Measurements from ENCODE around the gene TMEM115.

The TMEM115 gene

GRCh38 chr3:50340448-50341329 is 18.6 kb downstream of the TMEM115 start, which contains the start of gene RASSF1:
TSS of gene RASSF1 (minus strand) at chr3:50340836. CDS start at chr3:50340805, 31 bp downstream.
- peak; percentile 95 to 97 for DNase-seq (ENCODE audit: low read depth in 1 of 2, low spot score in 1 of 2)
- H3K27ac ChIP-seq (replicated peaks), result peak within 1 kb of the TSS; percentile 99
- peak within 1 kb of the TSS; percentile 68 for H3K4me3 ChIP-seq (replicated peaks; ENCODE audit: insufficient read depth, low read length)
- no peaks in the 10 kb centered on the region for H3K27me3 ChIP-seq (ENCODE audit: insufficient read depth, poor library complexity, severe bottlenecking)
- peak; percentile 80 for TF ChIP-seq POLR2AphosphoS5 (IDR thresholded peaks at IDR 0.05; ENCODE audit: low read depth)
- TF ChIP-seq CTCF (IDR thresholded peaks at IDR 0.05; ENCODE audit: insufficient read depth, low read length), result no peak
- TF ChIP-seq, protein P1, sequence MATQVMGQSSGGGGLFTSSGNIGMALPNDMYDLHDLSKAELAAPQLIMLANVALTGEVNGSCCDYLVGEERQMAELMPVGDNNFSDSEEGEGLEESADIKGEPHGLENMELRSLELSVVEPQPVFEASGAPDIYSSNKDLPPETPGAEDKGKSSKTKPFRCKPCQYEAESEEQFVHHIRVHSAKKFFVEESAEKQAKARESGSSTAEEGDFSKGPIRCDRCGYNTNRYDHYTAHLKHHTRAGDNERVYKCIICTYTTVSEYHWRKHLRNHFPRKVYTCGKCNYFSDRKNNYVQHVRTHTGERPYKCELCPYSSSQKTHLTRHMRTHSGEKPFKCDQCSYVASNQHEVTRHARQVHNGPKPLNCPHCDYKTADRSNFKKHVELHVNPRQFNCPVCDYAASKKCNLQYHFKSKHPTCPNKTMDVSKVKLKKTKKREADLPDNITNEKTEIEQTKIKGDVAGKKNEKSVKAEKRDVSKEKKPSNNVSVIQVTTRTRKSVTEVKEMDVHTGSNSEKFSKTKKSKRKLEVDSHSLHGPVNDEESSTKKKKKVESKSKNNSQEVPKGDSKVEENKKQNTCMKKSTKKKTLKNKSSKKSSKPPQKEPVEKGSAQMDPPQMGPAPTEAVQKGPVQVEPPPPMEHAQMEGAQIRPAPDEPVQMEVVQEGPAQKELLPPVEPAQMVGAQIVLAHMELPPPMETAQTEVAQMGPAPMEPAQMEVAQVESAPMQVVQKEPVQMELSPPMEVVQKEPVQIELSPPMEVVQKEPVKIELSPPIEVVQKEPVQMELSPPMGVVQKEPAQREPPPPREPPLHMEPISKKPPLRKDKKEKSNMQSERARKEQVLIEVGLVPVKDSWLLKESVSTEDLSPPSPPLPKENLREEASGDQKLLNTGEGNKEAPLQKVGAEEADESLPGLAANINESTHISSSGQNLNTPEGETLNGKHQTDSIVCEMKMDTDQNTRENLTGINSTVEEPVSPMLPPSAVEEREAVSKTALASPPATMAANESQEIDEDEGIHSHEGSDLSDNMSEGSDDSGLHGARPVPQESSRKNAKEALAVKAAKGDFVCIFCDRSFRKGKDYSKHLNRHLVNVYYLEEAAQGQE (IDR thresholded peaks at IDR 0.05; ENCODE audit: insufficient replicate concordance, low read depth), result peak; percentile 57
- peak; percentile 65 for TF ChIP-seq GABPA (IDR thresholded peaks at IDR 0.05; ENCODE audit: low read depth)
- no peak; the same call in 1 of the 2 replicates for TF ChIP-seq SPI1 (IDR thresholded peaks at IDR 0.05; ENCODE audit: borderline replicate concordance, low read depth)

- H3K27ac ChIP-seq (replicated peaks), result peak overlapping the region; percentile 99
- no peaks in the 10 kb centered on the region for H3K27me3 ChIP-seq (ENCODE audit: insufficient read depth, poor library complexity, severe bottlenecking)
- no peak for DNase-seq (ENCODE audit: low read depth in 1 of 2, low spot score in 1 of 2)
- peak overlapping the region; percentile 68 for H3K4me3 ChIP-seq (replicated peaks; ENCODE audit: insufficient read depth, low read length)
- no peak for TF ChIP-seq GABPA (IDR thresholded peaks at IDR 0.05; ENCODE audit: low read depth)
- TF ChIP-seq, protein P1 (IDR thresholded peaks at IDR 0.05; ENCODE audit: insufficient replicate concordance, low read depth), result no peak
- TF ChIP-seq CTCF (IDR thresholded peaks at IDR 0.05; ENCODE audit: insufficient read depth, low read length), result no peak
- no peak for TF ChIP-seq SPI1 (IDR thresholded peaks at IDR 0.05; ENCODE audit: borderline replicate concordance, low read depth)
- no peak for TF ChIP-seq POLR2AphosphoS5 (IDR thresholded peaks at IDR 0.05; ENCODE audit: low read depth)
Observed at GRCh38 chr3:50340147-50340447, 19.2 kb downstream of the TMEM115 start.

DNA sequence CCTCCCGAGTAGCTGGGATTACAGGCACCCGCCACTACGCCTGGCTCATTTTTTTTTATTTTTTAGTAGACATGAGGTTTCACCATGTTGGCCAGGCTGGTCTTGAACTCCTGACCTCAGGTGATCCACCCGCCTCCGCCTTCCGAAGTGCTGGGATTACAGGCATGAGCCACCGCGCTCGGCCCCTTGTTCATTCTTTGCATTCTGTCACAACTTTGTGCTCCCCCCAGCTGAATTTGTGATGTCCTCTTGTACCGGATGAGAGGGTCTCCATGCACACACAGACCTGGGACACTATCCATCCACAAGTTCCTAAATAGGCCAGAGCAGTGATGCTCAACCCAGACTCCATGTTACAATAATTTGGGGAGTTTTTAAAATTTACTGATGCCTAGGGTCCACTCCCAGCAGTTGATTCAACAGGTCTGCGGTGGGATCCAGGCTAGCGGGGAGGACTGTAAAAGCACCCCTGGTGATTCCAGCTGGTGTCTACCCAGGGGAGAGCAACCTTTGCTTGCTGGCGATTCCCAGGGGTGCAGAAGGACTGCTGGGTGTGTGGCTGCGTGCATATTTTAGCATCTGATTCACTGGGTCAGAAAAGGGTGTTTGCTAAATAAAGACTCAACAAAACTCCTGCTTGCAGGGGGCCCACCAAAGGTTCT is 19.7 kb downstream of the TMEM115 start:
- Histone ChIP-seq H3K27ac (replicated peaks) (peak overlapping the region; percentile 99), H3K4me3 (replicated peaks; ENCODE audit: insufficient read depth, low read length) (peak overlapping the region; percentile 68), H3K27me3 (ENCODE audit: insufficient read depth, poor library complexity, severe bottlenecking) (no peaks in the 10 kb centered on the region)
- DNase-seq (ENCODE audit: low read depth in 1 of 2, low spot score in 1 of 2), result no peak
- TF ChIP-seq, protein P1 (IDR thresholded peaks at IDR 0.05; ENCODE audit: insufficient replicate concordance, low read depth), result no peak
- no peak for TF ChIP-seq CTCF (IDR thresholded peaks at IDR 0.05; ENCODE audit: insufficient read depth, low read length)
- no peak for TF ChIP-seq POLR2AphosphoS5 (IDR thresholded peaks at IDR 0.05; ENCODE audit: low read depth)
- TF ChIP-seq GABPA (IDR thresholded peaks at IDR 0.05; ENCODE audit: low read depth), result no peak
- no peak for TF ChIP-seq SPI1 (IDR thresholded peaks at IDR 0.05; ENCODE audit: borderline replicate concordance, low read depth)

Measured in HL-60 (cell line).